PFSK-1 (cell line): ENCODE results near the gene AOAH.

Experiments used
- FOXP2 ChIP-seq: optimal IDR thresholded peaks from 2 replicates; pipeline ENCODE3; 2011; ENCODE audit warnings: borderline replicate concordance, control low read depth, inconsistent platforms; ENCODE audit not compliant: insufficient read depth; ENCODE audit errors: extremely low read length, extremely low read depth
- POLR2AphosphoS5 ChIP-seq: IDR thresholded peaks from 2 replicates; pipeline ENCODE4 v1.6.1; 2012; ENCODE audit warnings: low read depth, mild to moderate bottlenecking, control low read depth, low read length, moderate library complexity
- REST ChIP-seq, 2 experiments: IDR thresholded peaks; 2 replicates each; pipeline versions ENCODE4 v1.6.1 to v1.8.0; 2011 to 2012; ENCODE audit warnings: low read depth in 2 of 2, low read length in 2 of 2, control low read depth in 1 of 2, inconsistent platforms in 1 of 2, mild to moderate bottlenecking in 1 of 2, moderate library complexity in 1 of 2; ENCODE audit not compliant: insufficient read depth in 1 of 2
- SIN3A ChIP-seq: IDR thresholded peaks from 2 replicates; pipeline ENCODE4 v1.6.1; 2012; ENCODE audit warnings: mild to moderate bottlenecking, low read length, moderate library complexity, borderline replicate concordance; ENCODE audit not compliant: insufficient read depth
- TAF1 ChIP-seq: IDR thresholded peaks from 2 replicates; pipeline ENCODE4 v1.6.1; 2012; ENCODE audit warnings: low read length, control low read depth, borderline replicate concordance; ENCODE audit not compliant: insufficient read depth

The AOAH gene

GRCh38 chr7:36606153-36606975 is 117.9 kb downstream of the AOAH start:
- no peak for TF ChIP-seq FOXP2
- no peak for TF ChIP-seq TAF1
- no peak for TF ChIP-seq REST (IDR thresholded peaks at IDR 0.05; ENCODE audit: insufficient read depth in 1 of 2, low read depth in 2 of 2, low read length in 2 of 2)
- no peak for TF ChIP-seq POLR2AphosphoS5
- no peak for TF ChIP-seq SIN3A

- no peak for TF ChIP-seq TAF1
- no peak for TF ChIP-seq POLR2AphosphoS5
- TF ChIP-seq FOXP2 = no peak
- no peak for TF ChIP-seq REST (IDR thresholded peaks at IDR 0.05; ENCODE audit: insufficient read depth in 1 of 2, low read depth in 2 of 2, low read length in 2 of 2)
- TF ChIP-seq SIN3A = no peak
Measured at GRCh38 chr7:36605261-36606051, 118.8 kb downstream of the AOAH start.

GRCh38 chr7:36604806-36605205 is 119.5 kb downstream of the AOAH start:
- TF ChIP-seq REST (IDR thresholded peaks at IDR 0.05; ENCODE audit: insufficient read depth in 1 of 2, low read depth in 2 of 2, low read length in 2 of 2) (no peak), POLR2AphosphoS5 (no peak), SIN3A (no peak), FOXP2 (no peak), TAF1 (no peak)

GRCh38 chr7:36602934-36603887 is 121.1 kb downstream of the AOAH start:
- TF ChIP-seq POLR2AphosphoS5 (no peak), FOXP2 (no peak), SIN3A (no peak), TAF1 (no peak), REST (IDR thresholded peaks at IDR 0.05; ENCODE audit: insufficient read depth in 1 of 2, low read depth in 2 of 2, low read length in 2 of 2) (no peak)
